ENCODE data around the gene COL21A1. TPM values are rescaled to one million over a fixed set of nuclear protein-coding genes. Genes with fewer than 3 reads are reported as not detected.

The COL21A1 gene
- total RNA-seq, 1 experiment from 2014 or later, result 49.0 TPM

DNA sequence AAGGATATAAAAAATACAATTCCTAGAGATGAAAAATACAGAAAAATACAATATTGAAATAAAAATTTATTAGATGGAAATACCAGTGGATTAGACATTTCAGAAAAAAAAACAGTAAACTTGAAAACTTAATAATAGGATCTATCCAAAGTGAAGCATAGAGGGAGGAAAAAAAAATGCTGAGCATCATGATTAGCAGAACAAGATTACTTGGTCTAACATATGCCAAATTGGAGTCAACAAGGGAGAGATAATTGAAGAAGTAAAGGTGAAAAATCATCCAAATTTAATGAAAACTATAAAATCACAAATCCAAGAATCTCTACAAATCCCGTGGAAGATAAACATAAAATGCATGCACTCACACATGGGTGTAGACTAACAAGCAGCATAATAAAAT is 205.8 kb downstream of the COL21A1 start:
- CTCF ChIA-PET, result no interaction called here
- Histone ChIP-seq H3K36me3 (ENCODE audit: insufficient read depth, low read length, poor library complexity, severe bottlenecking) (no peaks in the 10 kb centered on the region), H3K4me1 (ENCODE audit: insufficient read depth, low read length, poor library complexity, severe bottlenecking) (peaks cover 31% of the 10 kb centered on the region), H3K9me3 (ENCODE audit: low read depth, low read length, poor library complexity, severe bottlenecking) (peaks cover 5% of the 10 kb centered on the region), H3K27ac (ENCODE audit: low read depth, low read length, poor library complexity, severe bottlenecking) (no peak overlapping the region), H3K4me3 (ENCODE audit: low read depth, low read length, poor library complexity, severe bottlenecking) (no peak overlapping the region), H3K27me3 (replicated peaks; ENCODE audit: insufficient read depth, low read depth, low read length, poor library complexity) (no peaks in the 10 kb centered on the region)
- TF ChIP-seq, protein P1, sequence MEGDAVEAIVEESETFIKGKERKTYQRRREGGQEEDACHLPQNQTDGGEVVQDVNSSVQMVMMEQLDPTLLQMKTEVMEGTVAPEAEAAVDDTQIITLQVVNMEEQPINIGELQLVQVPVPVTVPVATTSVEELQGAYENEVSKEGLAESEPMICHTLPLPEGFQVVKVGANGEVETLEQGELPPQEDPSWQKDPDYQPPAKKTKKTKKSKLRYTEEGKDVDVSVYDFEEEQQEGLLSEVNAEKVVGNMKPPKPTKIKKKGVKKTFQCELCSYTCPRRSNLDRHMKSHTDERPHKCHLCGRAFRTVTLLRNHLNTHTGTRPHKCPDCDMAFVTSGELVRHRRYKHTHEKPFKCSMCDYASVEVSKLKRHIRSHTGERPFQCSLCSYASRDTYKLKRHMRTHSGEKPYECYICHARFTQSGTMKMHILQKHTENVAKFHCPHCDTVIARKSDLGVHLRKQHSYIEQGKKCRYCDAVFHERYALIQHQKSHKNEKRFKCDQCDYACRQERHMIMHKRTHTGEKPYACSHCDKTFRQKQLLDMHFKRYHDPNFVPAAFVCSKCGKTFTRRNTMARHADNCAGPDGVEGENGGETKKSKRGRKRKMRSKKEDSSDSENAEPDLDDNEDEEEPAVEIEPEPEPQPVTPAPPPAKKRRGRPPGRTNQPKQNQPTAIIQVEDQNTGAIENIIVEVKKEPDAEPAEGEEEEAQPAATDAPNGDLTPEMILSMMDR (conservative IDR thresholded peaks at IDR 0.05; ENCODE audit: low read depth, low read length), result no peak
- no peak for TF ChIP-seq EZH2 (IDR thresholded peaks at IDR 0.05; ENCODE audit: borderline replicate concordance, low read depth, low read length, poor library complexity, severe bottlenecking)
- BruUV-seq (replicated peaks), result no TSS peak
- intact Hi-C loops (cut with micrococcal nuclease; ENCODE audit: unreplicated experiment), result no loop called here
- no peak for DNase-seq (ENCODE audit: low spot score)
- POLR2A ChIA-PET (ENCODE audit: low non-redundant PET), result no interaction called here

DNA sequence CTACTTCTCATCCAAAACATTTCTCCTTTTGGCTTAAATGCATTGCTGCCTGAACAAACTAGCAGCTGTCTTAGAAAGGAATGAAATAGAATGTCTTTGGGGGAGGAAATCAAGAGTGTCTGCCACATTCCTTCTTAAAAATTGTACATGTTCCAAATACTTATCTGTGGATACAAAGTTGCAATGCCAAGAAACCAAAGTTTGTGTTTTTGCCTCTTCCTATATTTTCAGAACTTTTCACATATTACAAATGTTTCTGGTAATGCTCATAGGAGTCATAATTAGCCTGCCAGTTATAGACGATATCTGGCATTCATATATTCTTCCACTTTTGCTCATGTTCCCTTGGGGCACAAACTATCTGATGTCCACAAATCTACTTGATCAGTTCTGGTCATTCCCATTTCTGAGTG is 206.5 kb downstream of the COL21A1 start:
- no peak for DNase-seq (ENCODE audit: low spot score)

DNA sequence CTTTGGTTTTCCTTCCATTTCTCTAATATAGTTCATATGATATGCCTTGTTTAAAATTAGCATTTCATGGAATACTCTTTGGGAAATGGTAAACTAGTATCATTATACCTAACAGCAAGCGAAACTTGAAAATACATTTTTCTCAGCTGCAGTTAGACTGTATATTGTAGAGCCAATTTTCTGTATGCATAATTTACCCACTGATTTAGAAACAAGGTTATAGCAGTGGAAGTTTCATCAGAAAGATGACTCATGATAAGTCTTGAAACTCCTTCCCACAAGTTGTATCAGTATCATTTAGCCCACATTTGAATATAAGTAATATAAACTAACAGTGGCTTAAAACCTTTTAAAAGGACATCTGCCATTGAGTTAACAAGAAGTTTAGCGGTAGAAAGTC is 207.2 kb downstream of the COL21A1 start:
- ChIA-PET POLR2A (ENCODE audit: low non-redundant PET) (interaction anchor here (0.7 kb wide), 1 partner anchor 27 kb away, joined by 3 read pairs; no protein-coding TSS in a partner anchor), CTCF (no interaction called here)
- DNase-seq (ENCODE audit: low spot score), result peak; percentile 34
- TF ChIP-seq EZH2 (IDR thresholded peaks at IDR 0.05; ENCODE audit: borderline replicate concordance, low read depth, low read length, poor library complexity, severe bottlenecking), result no peak
- TF ChIP-seq, protein P1 (conservative IDR thresholded peaks at IDR 0.05; ENCODE audit: low read depth, low read length), result no peak
- BruUV-seq (replicated peaks), result no TSS peak
- Histone ChIP-seq H3K36me3 (ENCODE audit: insufficient read depth, low read length, poor library complexity, severe bottlenecking) (no peaks in the 10 kb centered on the region), H3K4me1 (ENCODE audit: insufficient read depth, low read length, poor library complexity, severe bottlenecking) (peaks cover 31% of the 10 kb centered on the region), H3K4me3 (ENCODE audit: low read depth, low read length, poor library complexity, severe bottlenecking) (no peak overlapping the region), H3K9me3 (ENCODE audit: low read depth, low read length, poor library complexity, severe bottlenecking) (peaks cover 5% of the 10 kb centered on the region), H3K27ac (ENCODE audit: low read depth, low read length, poor library complexity, severe bottlenecking) (peak overlapping the region; percentile 54), H3K27me3 (replicated peaks; ENCODE audit: insufficient read depth, low read depth, low read length, poor library complexity) (no peaks in the 10 kb centered on the region)
- intact Hi-C loops (cut with micrococcal nuclease; ENCODE audit: unreplicated experiment), result no loop called here

More for the DNA sequence above, 206.5 kb downstream of the COL21A1 start:
- intact Hi-C loops (cut with micrococcal nuclease; ENCODE audit: unreplicated experiment), result no loop called here
- POLR2A ChIA-PET (ENCODE audit: low non-redundant PET), result interaction anchor here (0.7 kb wide), 1 partner anchor 27 kb away, joined by 3 read pairs; no protein-coding TSS in a partner anchor
- H3K27me3 ChIP-seq (replicated peaks; ENCODE audit: insufficient read depth, low read depth, low read length, poor library complexity), result no peaks in the 10 kb centered on the region
- H3K9me3 ChIP-seq (ENCODE audit: low read depth, low read length, poor library complexity, severe bottlenecking), result peaks cover 5% of the 10 kb centered on the region
- CTCF ChIA-PET, result no interaction called here
- no TSS peak for BruUV-seq (replicated peaks)
- no peak overlapping the region for H3K4me3 ChIP-seq (ENCODE audit: low read depth, low read length, poor library complexity, severe bottlenecking)
- H3K4me1 ChIP-seq (ENCODE audit: insufficient read depth, low read length, poor library complexity, severe bottlenecking), result peaks cover 31% of the 10 kb centered on the region
- no peaks in the 10 kb centered on the region for H3K36me3 ChIP-seq (ENCODE audit: insufficient read depth, low read length, poor library complexity, severe bottlenecking)
- peak overlapping the region; percentile 54 for H3K27ac ChIP-seq (ENCODE audit: low read depth, low read length, poor library complexity, severe bottlenecking)
- no peak for TF ChIP-seq EZH2 (IDR thresholded peaks at IDR 0.05; ENCODE audit: borderline replicate concordance, low read depth, low read length, poor library complexity, severe bottlenecking)
- TF ChIP-seq, protein P1 (conservative IDR thresholded peaks at IDR 0.05; ENCODE audit: low read depth, low read length), result no peak

Measured in A673 (cell line).